ENCODE measurements around the gene NXPH3.

The NXPH3 gene

GRCh38 chr17:49590874-49591273, 15.2 kb downstream of the NXPH3 start:
- H3K79me2 ChIP-seq (ENCODE audit: insufficient read depth, low read length): no peaks in the 10 kb centered on the region
- H3K9ac ChIP-seq (ENCODE audit: low read depth, low read length): no peak overlapping the region
- no peak for ATAC-seq (ENCODE audit: insufficient read depth, low read depth)
- no peaks in the 10 kb centered on the region for H3K4me1 ChIP-seq (ENCODE audit: insufficient read depth, low read length)
- no peak overlapping the region for H3K27ac ChIP-seq (ENCODE audit: low read length)
- no peaks in the 10 kb centered on the region for H3K27me3 ChIP-seq (ENCODE audit: insufficient read depth, low read length, poor library complexity)
- H3K4me3 ChIP-seq (ENCODE audit: low read depth in 1 of 2, low read length in 2 of 2): no peak overlapping the region
- H2AFZ ChIP-seq (ENCODE audit: low read depth, low read length): no peak overlapping the region
- no peaks in the 10 kb centered on the region for H3K9me3 ChIP-seq (ENCODE audit: insufficient read depth, low read length, severe bottlenecking)
- TF ChIP-seq CTCF (IDR thresholded peaks at IDR 0.05; ENCODE audit: borderline replicate concordance, extremely low read depth, low read length, poor library complexity, severe bottlenecking): no peak
- no peak for TF ChIP-seq EZH2 (IDR thresholded peaks at IDR 0.05; ENCODE audit: borderline replicate concordance, low read depth, low read length, severe bottlenecking)
- H4K20me1 ChIP-seq (ENCODE audit: insufficient read depth, low read length): no peaks in the 10 kb centered on the region
- no peak for DNase-seq
- no peak overlapping the region for H3K4me2 ChIP-seq (ENCODE audit: insufficient read depth, low read length)
- H3K36me3 ChIP-seq (ENCODE audit: insufficient read depth, low read length): peaks cover 12% of the 10 kb centered on the region; the same call in 1 of the 2 replicates

DNA sequence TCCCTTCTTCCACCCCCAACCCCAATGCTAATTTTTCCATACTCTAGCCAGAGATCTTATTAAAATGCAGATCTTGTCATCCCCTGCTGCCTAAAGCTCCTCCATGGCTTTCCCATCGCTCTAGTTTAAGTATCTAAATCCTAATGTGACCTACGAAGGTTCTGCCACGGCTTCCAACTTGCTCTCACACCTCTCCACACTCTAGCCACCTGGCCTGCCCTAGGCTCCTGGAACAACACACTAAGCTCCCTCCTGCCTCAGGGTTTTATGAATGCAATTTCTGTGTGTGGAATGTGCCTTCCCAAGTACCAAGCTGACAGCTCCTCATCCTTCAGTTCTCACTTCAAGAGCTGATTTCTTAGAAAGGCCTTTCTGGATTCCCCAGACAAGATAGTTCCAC, 16.6 kb downstream of the NXPH3 start:
- TF ChIP-seq CTCF (IDR thresholded peaks at IDR 0.05; ENCODE audit: borderline replicate concordance, extremely low read depth, low read length, poor library complexity, severe bottlenecking) (no peak), EZH2 (IDR thresholded peaks at IDR 0.05; ENCODE audit: borderline replicate concordance, low read depth, low read length, severe bottlenecking) (no peak)
- Histone ChIP-seq H3K27me3 (ENCODE audit: insufficient read depth, low read length, poor library complexity) (no peaks in the 10 kb centered on the region), H3K9ac (ENCODE audit: low read depth, low read length) (no peak overlapping the region), H2AFZ (ENCODE audit: low read depth, low read length) (no peak overlapping the region), H3K27ac (ENCODE audit: low read length) (no peak overlapping the region), H3K4me3 (ENCODE audit: low read depth in 1 of 2, low read length in 2 of 2) (no peak overlapping the region), H3K4me2 (ENCODE audit: insufficient read depth, low read length) (no peak overlapping the region), H4K20me1 (ENCODE audit: insufficient read depth, low read length) (no peaks in the 10 kb centered on the region), H3K79me2 (ENCODE audit: insufficient read depth, low read length) (no peaks in the 10 kb centered on the region), H3K36me3 (ENCODE audit: insufficient read depth, low read length) (peaks cover 24% of the 10 kb centered on the region), H3K4me1 (ENCODE audit: insufficient read depth, low read length) (no peaks in the 10 kb centered on the region), H3K9me3 (ENCODE audit: insufficient read depth, low read length, severe bottlenecking) (no peaks in the 10 kb centered on the region)
- no peak for DNase-seq
- ATAC-seq (ENCODE audit: insufficient read depth, low read depth): no peak

DNA sequence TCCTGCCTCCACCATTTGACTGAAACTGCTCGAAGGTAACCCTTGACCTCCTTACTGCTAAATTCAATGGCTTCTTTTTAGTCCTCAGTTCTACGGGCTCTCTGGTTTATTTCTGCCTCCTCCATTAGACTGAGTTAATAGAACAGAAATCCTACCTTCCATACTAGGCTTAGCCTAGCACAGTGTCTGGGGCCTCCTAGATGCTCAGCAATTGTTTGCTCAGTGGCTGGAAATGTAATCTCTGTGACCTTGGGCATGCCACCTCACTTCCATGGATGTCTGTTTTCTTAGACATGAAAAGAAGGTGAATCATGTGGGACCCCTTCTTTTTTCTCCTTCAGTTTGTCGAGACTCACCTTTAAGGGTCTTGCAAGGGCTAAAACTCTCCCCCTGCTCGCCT, 19.7 kb downstream of the NXPH3 start:
- no peak for TF ChIP-seq CTCF (IDR thresholded peaks at IDR 0.05; ENCODE audit: borderline replicate concordance, extremely low read depth, low read length, poor library complexity, severe bottlenecking)
- TF ChIP-seq EZH2 (IDR thresholded peaks at IDR 0.05; ENCODE audit: borderline replicate concordance, low read depth, low read length, severe bottlenecking): no peak
- no peak for ATAC-seq (ENCODE audit: insufficient read depth, low read depth)
- DNase-seq: no peak
- no peak overlapping the region for H3K4me2 ChIP-seq (ENCODE audit: insufficient read depth, low read length)
- H3K27me3 ChIP-seq (ENCODE audit: insufficient read depth, low read length, poor library complexity): no peaks in the 10 kb centered on the region
- peaks cover 51% of the 10 kb centered on the region for H3K36me3 ChIP-seq (ENCODE audit: insufficient read depth, low read length)
- no peaks in the 10 kb centered on the region for H3K4me1 ChIP-seq (ENCODE audit: insufficient read depth, low read length)
- H3K9me3 ChIP-seq (ENCODE audit: insufficient read depth, low read length, severe bottlenecking): no peaks in the 10 kb centered on the region
- no peak overlapping the region for H2AFZ ChIP-seq (ENCODE audit: low read depth, low read length)
- H3K4me3 ChIP-seq (ENCODE audit: low read depth in 1 of 2, low read length in 2 of 2): no peak overlapping the region
- no peaks in the 10 kb centered on the region for H3K79me2 ChIP-seq (ENCODE audit: insufficient read depth, low read length)
- no peak overlapping the region for H3K9ac ChIP-seq (ENCODE audit: low read depth, low read length)
- no peaks in the 10 kb centered on the region for H4K20me1 ChIP-seq (ENCODE audit: insufficient read depth, low read length)
- no peak overlapping the region for H3K27ac ChIP-seq (ENCODE audit: low read length)

DNA sequence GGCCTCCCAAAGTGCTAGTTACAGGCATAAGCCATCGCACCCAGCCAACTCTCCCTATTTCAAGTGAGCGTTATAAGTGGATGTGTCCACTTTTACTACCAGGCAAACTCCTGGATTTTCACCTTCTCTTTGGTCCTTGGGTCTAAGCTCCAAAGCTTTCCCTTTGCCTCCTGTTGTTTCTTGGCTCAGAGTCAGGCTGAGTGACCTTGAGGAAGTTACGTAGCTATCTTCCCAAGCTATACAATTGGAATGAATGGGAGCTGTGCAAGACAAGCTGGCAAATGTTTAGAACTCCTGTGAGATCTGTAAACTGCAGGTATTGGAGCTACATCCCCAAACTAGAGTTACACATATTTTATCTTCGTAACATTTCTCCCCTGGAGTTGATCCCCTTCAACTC, 20.3 kb downstream of the NXPH3 start:
- Histone ChIP-seq H2AFZ (ENCODE audit: low read depth, low read length) (no peak overlapping the region), H3K4me1 (ENCODE audit: insufficient read depth, low read length) (no peaks in the 10 kb centered on the region), H3K4me3 (ENCODE audit: low read depth in 1 of 2, low read length in 2 of 2) (no peak overlapping the region), H3K9ac (ENCODE audit: low read depth, low read length) (no peak overlapping the region), H3K36me3 (ENCODE audit: insufficient read depth, low read length) (peaks cover 58% of the 10 kb centered on the region), H3K4me2 (ENCODE audit: insufficient read depth, low read length) (no peak overlapping the region), H3K79me2 (ENCODE audit: insufficient read depth, low read length) (no peaks in the 10 kb centered on the region), H3K27ac (ENCODE audit: low read length) (no peak overlapping the region), H3K9me3 (ENCODE audit: insufficient read depth, low read length, severe bottlenecking) (no peaks in the 10 kb centered on the region), H4K20me1 (ENCODE audit: insufficient read depth, low read length) (no peaks in the 10 kb centered on the region), H3K27me3 (ENCODE audit: insufficient read depth, low read length, poor library complexity) (no peaks in the 10 kb centered on the region)
- ATAC-seq (ENCODE audit: insufficient read depth, low read depth) (no peak), DNase-seq (no peak)
- no peak for TF ChIP-seq EZH2 (IDR thresholded peaks at IDR 0.05; ENCODE audit: borderline replicate concordance, low read depth, low read length, severe bottlenecking)
- TF ChIP-seq CTCF (IDR thresholded peaks at IDR 0.05; ENCODE audit: borderline replicate concordance, extremely low read depth, low read length, poor library complexity, severe bottlenecking): no peak

All from DND-41 (cell line).